OCI-LY1 (cell line): Measurements from ENCODE around the gene ARMH4.

ENCODE experiments used
- CTCF ChIP-seq: fragments of 200-600 bp; sonication (generic), shearing (Covaris generic); IDR thresholded peaks from 2 replicates; pipeline ENCODE4 v1.5.1; 2017; ENCODE audit warnings: mild to moderate bottlenecking, antibody characterized with exemption, low read length, moderate library complexity, mixed read lengths
- EZH2 ChIP-seq: fragments of 200-600 bp; sonication (generic), shearing (Covaris generic); IDR thresholded peaks from 2 replicates; pipeline ENCODE4 v1.8.0; 2017; ENCODE audit warnings: borderline replicate concordance, mixed run types, mild to moderate bottlenecking, antibody characterized with exemption, low read length, moderate library complexity, mixed read lengths

GRCh38 chr14:58060898-58061297, 91.1 kb downstream of the ARMH4 start:
- no peak for TF ChIP-seq CTCF
- no peak for TF ChIP-seq EZH2
